Heart left ventricle (tissue), 16 donors: Measurements from ENCODE around the gene DMBX1. TPM values are rescaled to one million over a fixed set of nuclear protein-coding genes. Genes with fewer than 3 reads are reported as not detected.

Experiments
- ATAC-seq, 4 donors: fragments of 200-7000 bp; cut with Tn5 transposase; one replicate each; pipeline ENCODE4 v1.9.1; 2020 to 2022; ENCODE audit warnings: moderate library complexity in 4 of 4, mild to moderate bottlenecking in 3 of 4, moderate number of reproducible peaks in 1 of 4
- DNase-seq, 5 donors: peaks; one replicate each; pipeline ENCODE4 v3.0.0-alpha.2; 2020
- H3K27ac ChIP-seq, 12 donors: fragments of 200-600 bp; sonication (generic) in 4 of 12; one replicate each; pipeline versions ENCODE4 v1.5.0 to v1.8.0; 2016 to 2022; ENCODE audit warnings: mild to moderate bottlenecking in 2 of 12
- H3K27me3 ChIP-seq, 9 donors: fragments of 200-600 bp; sonication (generic) in 2 of 9; one replicate each; pipeline versions ENCODE4 v1.5.1 to v1.8.0; 2016 to 2022; ENCODE audit warnings: mild to moderate bottlenecking in 3 of 9
- H3K36me3 ChIP-seq, 9 donors: fragments of 200-600 bp; sonication (generic) in 2 of 9; one replicate each; pipeline versions ENCODE4 v1.5.0 to v1.8.0; 2018 to 2022; ENCODE audit warnings: mild to moderate bottlenecking in 2 of 9
- H3K4me1 ChIP-seq, 12 donors: fragments of 200-600 bp; sonication (generic) in 4 of 12; one replicate each; pipeline versions ENCODE4 v1.5.0 to v1.8.0; 2016 to 2022; ENCODE audit warnings: mild to moderate bottlenecking in 3 of 12
- H3K4me3 ChIP-seq, 12 donors: fragments of 200-600 bp; sonication (generic) in 4 of 12; one replicate each; pipeline versions ENCODE4 v1.5.0 to v1.8.0; 2017 to 2022; ENCODE audit warnings: mild to moderate bottlenecking in 9 of 12, moderate library complexity in 4 of 12
- H3K9me3 ChIP-seq, 12 donors: fragments of 200-600 bp; sonication (generic) in 4 of 12; one replicate each; pipeline versions ENCODE4 v1.5.0 to v1.8.0; 2016 to 2022; ENCODE audit warnings: mild to moderate bottlenecking in 1 of 12
- POLR2A ChIP-seq, 2 donors: fragments of 450-650 bp; IDR thresholded peaks; one replicate each; pipeline ENCODE4 v1.6.1; 2017; ENCODE audit warnings: antibody characterized with exemption in 2 of 2, mild to moderate bottlenecking in 2 of 2, moderate library complexity in 2 of 2
- WGBS, 4 donors: extraction: QIAGEN DNeasy Blood & Tissue Kit in 2 of 4; methylation state at CpG; one replicate each; pipeline versions ENCODE4 v1.1.5 to v1.1.7; 2013 to 2018; 5-methylcytosine and 5-hydroxymethylcytosine counted together
- intact Hi-C, 10 donors: fragments of 100-400 bp; cut with DNase I; formaldehyde crosslinking; loops; one replicate each; pipeline versions ENCODE4 v1.11.1 to v1.14.2; 2022
- polyA plus RNA-seq, 2 donors: library from polyadenylated mRNA; stranded (reverse); fragments of 200-250 nt; gene quantifications; one replicate each; pipeline ENCODE4 v1.2.3, GENCODE V29; 2013
- total RNA-seq, 9 donors: library from RNA; depleted of rRNA in 2 of 9; stranded (reverse); fragments of >200 nt in 2 of 9; fragmentation: NEBNext Ultra II Directional in 3 of 9; extraction: Animal tissue kit (Norgen Biotek cat#: 25700) in 3 of 9; gene quantifications; one replicate each; pipeline versions ENCODE4 v1.1.0 to v1.2.4, GENCODE V29; 2016 to 2023
- TF ChIP-seq, protein P1 (sequence below), 12 donors: fragments of 200-600 bp; sonication (generic) in 4 of 12; IDR thresholded peaks; one replicate each; pipeline versions ENCODE4 v1.5.0 to v1.8.0; 2018 to 2022; ENCODE audit warnings: antibody characterized with exemption in 12 of 12, mild to moderate bottlenecking in 5 of 12
- donor health status: ischemic (EF 13 %, LVEDD 7.1; RV severe dilation, severe dysfunction).
- donor health status: healthy with polysubstance abuse.
- donor health status: DM: no; HTN: yes; CAD: no.
- donor health status: DM: no; HTN: no; CAD: no.
- donor health status: ischemic (EF 25% LVEDD 6.9; RV normal size, moderate dysfunction).
- donor health status: ischemic (EF 25% LVEDD 5.7; RV mildly dilated, moderate dysfunction).
- donor health status: healthy.
- donor health status: DM: yes; HTN: yes; CAD: no.
- donor health status: ischemic (EF 35%, LVEDD 5.7; RV mildly dilated, moderate dysfunction).
- donor health status: nonischemic (EF 11% LVEDD 7.7; RV severe dilation, severe dysfunction).
- donor health status: DM: yes; HTN: yes; CAD: no.
- donor health status: PGD.
- donor health status: ischemic (EF 29% LVEDD 5.4; RV normal size, mild dysfunction).
- donor health status: nonischemic (EF 23%, LVEDD 6.1; RV moderate dilation, normal function).

DMBX1 gene
- total and polyA plus RNA-seq, 11 donors: not detected

DNA sequence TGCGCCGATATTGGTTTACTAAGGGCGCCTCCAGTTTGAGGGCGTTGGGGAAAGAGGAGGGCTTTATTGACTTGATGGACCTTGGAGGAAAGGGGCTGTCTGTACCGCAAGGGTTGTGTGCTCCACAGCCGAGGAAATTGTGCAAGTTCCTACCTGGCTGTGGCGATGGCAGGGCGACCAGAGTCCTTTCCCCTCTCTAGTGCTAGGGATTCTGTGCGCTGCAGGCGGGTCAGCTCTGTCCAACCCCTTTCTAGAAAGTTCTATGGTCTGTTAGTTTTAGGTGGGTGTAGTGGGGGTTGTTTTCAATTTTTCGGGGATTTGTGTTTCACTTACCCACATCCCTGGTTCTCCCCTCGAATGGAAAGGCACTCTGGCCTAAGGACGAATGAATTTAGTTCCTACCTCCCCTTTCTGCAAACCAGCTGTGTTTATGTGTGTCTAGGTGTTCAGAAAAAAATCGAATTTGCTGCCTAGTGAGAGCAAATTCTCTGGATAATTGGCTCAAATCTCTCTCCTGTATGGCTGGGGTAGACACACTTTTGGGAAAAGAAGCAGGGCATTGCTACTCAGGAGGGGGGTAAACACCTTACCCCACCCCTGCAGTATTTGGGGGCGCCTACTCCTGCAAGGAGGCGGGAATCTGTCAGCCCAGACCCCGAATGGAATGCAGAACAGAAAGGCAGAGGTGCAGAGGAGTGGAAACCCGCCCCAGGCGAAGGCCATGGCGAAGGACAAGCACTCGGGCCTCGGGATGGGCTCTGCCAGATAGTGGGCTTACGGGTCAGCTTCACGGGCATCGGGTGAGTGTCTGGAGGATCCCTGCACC lies 2.0 kb downstream of the DMBX1 start:
- Histone ChIP-seq H3K9me3 (no peaks in the 10 kb centered on the region), H3K27me3 (peaks cover 40 to 100% (median 84%) of the 10 kb centered on the region in 9 donors), H3K36me3 (no peaks in the 10 kb centered on the region), H3K4me1 (peaks cover 0 to 24% (median 15%) of the 10 kb centered on the region in 12 donors), H3K4me3 (no peak overlapping the region), H3K27ac (no peak overlapping the region)
- DNase-seq: no peak
- no peak for TF ChIP-seq POLR2A (IDR thresholded peaks at IDR 0.05)
- TF ChIP-seq, protein P1, sequence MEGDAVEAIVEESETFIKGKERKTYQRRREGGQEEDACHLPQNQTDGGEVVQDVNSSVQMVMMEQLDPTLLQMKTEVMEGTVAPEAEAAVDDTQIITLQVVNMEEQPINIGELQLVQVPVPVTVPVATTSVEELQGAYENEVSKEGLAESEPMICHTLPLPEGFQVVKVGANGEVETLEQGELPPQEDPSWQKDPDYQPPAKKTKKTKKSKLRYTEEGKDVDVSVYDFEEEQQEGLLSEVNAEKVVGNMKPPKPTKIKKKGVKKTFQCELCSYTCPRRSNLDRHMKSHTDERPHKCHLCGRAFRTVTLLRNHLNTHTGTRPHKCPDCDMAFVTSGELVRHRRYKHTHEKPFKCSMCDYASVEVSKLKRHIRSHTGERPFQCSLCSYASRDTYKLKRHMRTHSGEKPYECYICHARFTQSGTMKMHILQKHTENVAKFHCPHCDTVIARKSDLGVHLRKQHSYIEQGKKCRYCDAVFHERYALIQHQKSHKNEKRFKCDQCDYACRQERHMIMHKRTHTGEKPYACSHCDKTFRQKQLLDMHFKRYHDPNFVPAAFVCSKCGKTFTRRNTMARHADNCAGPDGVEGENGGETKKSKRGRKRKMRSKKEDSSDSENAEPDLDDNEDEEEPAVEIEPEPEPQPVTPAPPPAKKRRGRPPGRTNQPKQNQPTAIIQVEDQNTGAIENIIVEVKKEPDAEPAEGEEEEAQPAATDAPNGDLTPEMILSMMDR (IDR thresholded peaks at IDR 0.05): no peak
- intact Hi-C loops: no loop called here
- no peak for ATAC-seq
- 7 to 9% (median 8%) methylated on average over 25 of the region's 25 CpGs for WGBS, 4 donors

DNA sequence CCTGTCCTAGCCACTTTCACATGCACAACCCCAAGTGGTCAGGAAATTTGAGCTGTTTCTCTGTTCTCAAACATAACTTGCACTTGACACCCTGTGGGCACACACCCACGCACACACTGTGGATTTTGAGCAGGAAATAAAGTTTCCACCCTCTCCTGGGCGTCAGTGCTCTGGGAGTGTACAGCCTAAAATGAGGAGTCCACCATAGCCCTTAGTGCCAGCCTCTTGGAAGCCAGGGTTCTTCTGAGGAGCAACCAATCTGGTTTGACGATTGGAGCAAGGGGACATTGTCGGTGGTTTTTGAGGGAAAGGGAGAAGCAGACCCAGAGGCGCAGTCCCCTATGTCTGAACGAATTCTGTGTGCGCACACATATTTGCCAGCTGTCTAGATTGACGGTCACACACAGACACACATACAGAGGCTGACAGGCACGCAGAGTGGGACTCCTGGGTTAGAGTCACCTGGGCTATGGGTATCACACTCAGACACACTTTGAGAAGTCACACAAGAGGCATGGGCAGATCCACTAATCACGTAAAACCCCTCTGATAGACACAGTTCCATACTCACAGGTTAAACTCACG lies 2.7 kb downstream of the DMBX1 start:
- TF ChIP-seq POLR2A (IDR thresholded peaks at IDR 0.05): no peak
- TF ChIP-seq, protein P1 (IDR thresholded peaks at IDR 0.05): no peak
- Histone ChIP-seq H3K36me3 (no peaks in the 10 kb centered on the region), H3K9me3 (no peaks in the 10 kb centered on the region), H3K27ac (no peak overlapping the region), H3K27me3 (peaks cover 34 to 100% (median 77%) of the 10 kb centered on the region in 9 donors), H3K4me1 (peaks cover 0 to 24% (median 15%) of the 10 kb centered on the region in 12 donors), H3K4me3 (no peak overlapping the region)
- intact Hi-C loops: no loop called here
- DNase-seq (peak in 1 of 5 donors; percentile 12), ATAC-seq (no peak)
- WGBS, 4 donors: 13 to 22% (median 17%) methylated on average over 11 of the region's 11 CpGs

DNA sequence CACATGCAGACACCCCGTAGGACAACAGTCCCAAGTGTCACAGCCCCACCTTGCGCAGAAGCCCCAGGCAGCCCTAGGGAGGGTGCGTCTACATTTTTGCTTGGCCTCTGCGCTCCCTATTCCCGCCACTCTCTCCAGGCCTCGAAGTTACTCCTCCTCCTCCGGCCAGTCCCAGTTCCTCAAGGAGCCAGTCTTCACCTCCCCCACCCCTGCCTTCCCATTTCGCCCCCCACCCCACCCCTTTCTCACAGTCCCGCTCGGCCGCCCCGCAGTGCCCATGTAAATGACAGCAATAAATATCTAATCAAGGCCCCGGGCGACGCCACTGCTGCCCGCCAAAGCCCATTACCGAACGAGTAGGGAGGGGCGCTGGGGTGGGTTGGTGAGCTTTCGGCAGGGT lies 3.2 kb downstream of the DMBX1 start:
- WGBS, 4 donors: 10 to 16% (median 12%) methylated on average over 20 of the region's 20 CpGs
- no peak for ATAC-seq
- H3K27me3 ChIP-seq: peaks cover 29 to 94% (median 73%) of the 10 kb centered on the region in 9 donors

More for the DNA sequence above, 3.2 kb downstream of the DMBX1 start:
- H3K4me3 ChIP-seq: no peak overlapping the region
- peaks cover 0 to 24% (median 15%) of the 10 kb centered on the region in 12 donors for H3K4me1 ChIP-seq
- intact Hi-C loops: no loop called here
- H3K9me3 ChIP-seq: no peaks in the 10 kb centered on the region
- no peak for TF ChIP-seq POLR2A (IDR thresholded peaks at IDR 0.05)
- TF ChIP-seq, protein P1 (IDR thresholded peaks at IDR 0.05): no peak
- peak in 1 of 5 donors; percentile 46 for DNase-seq
- no peaks in the 10 kb centered on the region for H3K36me3 ChIP-seq
- no peak overlapping the region for H3K27ac ChIP-seq
